Neutrophil (primary cell): ENCODE results near the gene DAPK1.

ENCODE experiments used
- H3K27ac ChIP-seq: fragments of 200-600 bp; sonication (generic); 2 replicates; pipeline ENCODE4 v1.5.1; 2016; ENCODE audit warnings: mild to moderate bottlenecking, moderate library complexity
- H3K27me3 ChIP-seq: fragments of 200-600 bp; sonication (generic); 2 replicates; pipeline ENCODE4 v1.6.0; 2016; ENCODE audit warnings: mild to moderate bottlenecking
- H3K36me3 ChIP-seq: fragments of 200-600 bp; sonication (generic); 2 replicates; pipeline ENCODE4 v1.5.1; 2017
- H3K4me1 ChIP-seq, 2 experiments: fragments of 200-600 bp in 1 of 2; sonication (generic) in 1 of 2; 1 replicate in 1 of 2; 2 replicates in 1 of 2; pipeline versions ENCODE4 v1.5.1 to v1.6.1; 2013 to 2016; ENCODE audit warnings: low read depth in 1 of 2, low read length in 1 of 2, mild to moderate bottlenecking in 1 of 2, moderate library complexity in 1 of 2; ENCODE audit not compliant: control insufficient read depth in 1 of 2, insufficient read depth in 1 of 2
- H3K4me3 ChIP-seq, 2 experiments: fragments of 200-600 bp in 1 of 2; sonication (generic) in 1 of 2; 1 replicate in 1 of 2; 2 replicates in 1 of 2; pipeline ENCODE4 v1.5.1; 2013 to 2016; ENCODE audit warnings: low read depth in 1 of 2, low read length in 1 of 2, mild to moderate bottlenecking in 1 of 2, moderate library complexity in 1 of 2
- H3K9me3 ChIP-seq: fragments of 200-600 bp; sonication (generic); 2 replicates; pipeline ENCODE4 v1.5.1; 2016
- TF ChIP-seq, protein P1 (sequence below): fragments of 200-600 bp; sonication (generic); IDR thresholded peaks from 2 replicates; pipeline ENCODE4 v1.5.1; 2016; ENCODE audit warnings: antibody characterized with exemption

DAPK1 gene

DNA sequence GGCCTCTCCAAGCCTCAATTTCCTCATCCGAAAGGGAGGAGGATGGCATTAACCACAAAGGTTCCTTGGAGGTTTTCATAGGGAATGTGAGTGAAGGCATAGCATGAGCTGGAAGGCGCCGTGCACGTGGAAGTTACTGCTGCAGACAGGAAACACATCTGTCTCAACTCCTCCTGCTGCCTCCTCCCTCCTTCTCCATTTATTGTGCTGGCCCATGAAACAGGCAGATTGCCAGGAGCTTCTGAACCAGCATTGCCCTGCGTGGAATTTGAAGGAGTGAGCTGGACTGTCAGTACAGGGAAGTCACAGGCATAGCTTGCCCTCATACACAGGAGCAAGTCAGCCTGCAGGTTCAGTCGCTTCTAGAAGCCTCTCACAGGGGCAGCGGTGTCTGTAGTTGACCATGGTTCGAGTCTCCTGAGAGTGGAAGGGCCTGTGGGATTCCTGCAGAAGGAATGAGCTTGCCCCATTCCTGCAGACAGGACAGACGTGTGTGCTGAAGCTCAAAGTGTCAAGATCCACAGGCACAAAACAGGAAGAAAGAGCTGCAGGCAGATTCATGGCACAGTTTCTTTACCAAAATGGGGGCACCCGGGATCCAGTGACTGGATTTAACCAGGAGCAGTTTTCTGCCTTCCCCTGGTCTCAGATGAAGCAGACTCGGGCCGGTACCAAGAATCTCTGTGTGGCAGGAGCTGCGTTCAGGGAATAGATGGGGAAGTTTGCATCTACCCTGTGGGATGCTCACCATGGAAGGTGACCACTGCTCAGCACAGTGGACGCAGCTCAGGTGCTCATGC is 179.5 kb downstream of the DAPK1 start:
- peaks cover 0 to 7% of the 10 kb centered on the region in 2 experiments for H3K4me1 ChIP-seq
- TF ChIP-seq, protein P1, sequence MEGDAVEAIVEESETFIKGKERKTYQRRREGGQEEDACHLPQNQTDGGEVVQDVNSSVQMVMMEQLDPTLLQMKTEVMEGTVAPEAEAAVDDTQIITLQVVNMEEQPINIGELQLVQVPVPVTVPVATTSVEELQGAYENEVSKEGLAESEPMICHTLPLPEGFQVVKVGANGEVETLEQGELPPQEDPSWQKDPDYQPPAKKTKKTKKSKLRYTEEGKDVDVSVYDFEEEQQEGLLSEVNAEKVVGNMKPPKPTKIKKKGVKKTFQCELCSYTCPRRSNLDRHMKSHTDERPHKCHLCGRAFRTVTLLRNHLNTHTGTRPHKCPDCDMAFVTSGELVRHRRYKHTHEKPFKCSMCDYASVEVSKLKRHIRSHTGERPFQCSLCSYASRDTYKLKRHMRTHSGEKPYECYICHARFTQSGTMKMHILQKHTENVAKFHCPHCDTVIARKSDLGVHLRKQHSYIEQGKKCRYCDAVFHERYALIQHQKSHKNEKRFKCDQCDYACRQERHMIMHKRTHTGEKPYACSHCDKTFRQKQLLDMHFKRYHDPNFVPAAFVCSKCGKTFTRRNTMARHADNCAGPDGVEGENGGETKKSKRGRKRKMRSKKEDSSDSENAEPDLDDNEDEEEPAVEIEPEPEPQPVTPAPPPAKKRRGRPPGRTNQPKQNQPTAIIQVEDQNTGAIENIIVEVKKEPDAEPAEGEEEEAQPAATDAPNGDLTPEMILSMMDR: no peak
- H3K9me3 ChIP-seq: no peaks in the 10 kb centered on the region
- H3K4me3 ChIP-seq: no peak overlapping the region
- H3K27ac ChIP-seq: no peak overlapping the region
- no peaks in the 10 kb centered on the region for H3K27me3 ChIP-seq
- H3K36me3 ChIP-seq: peaks cover 9% of the 10 kb centered on the region

DNA sequence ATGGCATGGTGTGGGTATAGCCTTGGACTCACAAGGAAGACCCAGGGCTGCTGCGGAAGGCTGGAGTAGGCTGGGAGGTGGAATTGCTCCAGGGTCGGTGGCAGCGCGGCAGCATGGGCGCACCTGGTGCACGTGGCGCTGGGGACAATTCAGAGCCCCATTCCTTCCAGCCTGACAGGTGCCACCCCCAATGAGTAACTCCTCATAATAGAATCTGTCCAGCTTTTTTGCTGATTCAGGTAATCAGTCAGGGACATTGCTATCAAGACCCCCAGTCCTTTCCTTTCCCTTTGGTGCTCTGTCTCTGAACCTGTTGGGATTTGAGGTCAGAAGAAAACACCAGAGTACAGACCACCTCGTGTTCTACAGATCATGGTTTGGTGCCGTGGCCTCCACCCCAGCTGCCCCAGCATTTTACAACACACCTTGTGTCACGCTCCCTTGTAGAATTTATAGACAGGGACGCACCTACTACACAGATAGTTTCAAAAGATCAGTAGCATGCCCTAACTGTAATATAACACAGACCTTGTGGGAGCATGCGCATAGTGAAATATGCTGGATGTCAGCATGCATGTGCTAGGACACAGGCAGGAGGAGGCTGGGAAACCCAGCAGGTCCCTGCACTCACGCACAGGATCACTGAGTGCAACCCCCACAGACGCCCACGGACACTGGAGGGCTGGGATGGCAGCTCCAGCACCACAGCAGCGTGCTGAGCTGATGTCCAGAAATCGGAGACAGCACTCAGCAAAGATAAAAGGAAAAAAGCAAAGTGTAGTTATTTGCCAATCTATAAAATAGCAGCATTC is 180.3 kb downstream of the DAPK1 start:
- Histone ChIP-seq H3K27me3 (no peaks in the 10 kb centered on the region), H3K4me3 (no peak overlapping the region), H3K9me3 (no peaks in the 10 kb centered on the region), H3K36me3 (peaks cover 12% of the 10 kb centered on the region), H3K27ac (no peak overlapping the region), H3K4me1 (peaks cover 0 to 7% of the 10 kb centered on the region in 2 experiments)
- TF ChIP-seq, protein P1: no peak

DNA sequence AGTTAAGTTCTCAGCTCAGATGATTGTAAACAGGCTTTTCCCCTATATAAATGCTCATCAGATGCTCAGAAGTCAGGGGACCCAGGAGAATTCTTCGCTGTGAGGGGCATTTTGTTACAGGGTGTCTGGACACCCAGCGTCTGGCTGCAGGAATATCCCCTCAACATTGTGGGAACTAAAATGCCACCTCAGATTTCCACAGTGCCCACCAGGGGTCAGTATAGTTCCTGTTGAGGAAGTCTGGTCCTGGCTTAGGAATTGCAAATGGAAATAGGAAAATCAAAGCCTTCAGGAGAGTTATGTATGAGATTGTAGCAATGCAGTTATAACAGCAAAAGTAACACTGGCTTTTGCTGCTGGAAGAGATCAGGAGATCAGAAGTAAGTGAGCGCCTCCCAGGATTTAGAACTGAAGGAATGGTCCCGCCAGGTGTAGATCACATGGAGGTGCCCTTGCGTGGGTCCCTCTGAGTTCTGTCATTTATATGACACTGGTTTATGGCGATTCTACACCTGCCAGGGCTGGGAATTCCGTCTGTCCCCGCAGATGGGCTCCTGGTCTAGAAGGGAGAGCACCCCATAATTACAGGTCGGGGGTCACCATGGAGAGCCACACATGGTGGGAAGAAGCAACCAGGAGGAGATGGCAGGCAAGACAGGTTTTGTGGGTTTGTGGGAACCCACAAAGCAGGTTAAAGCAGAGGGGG is 181.1 kb downstream of the DAPK1 start:
- peaks cover 0 to 7% of the 10 kb centered on the region in 2 experiments for H3K4me1 ChIP-seq
- H3K9me3 ChIP-seq: no peaks in the 10 kb centered on the region
- peaks cover 12% of the 10 kb centered on the region for H3K36me3 ChIP-seq
- no peaks in the 10 kb centered on the region for H3K27me3 ChIP-seq
- TF ChIP-seq, protein P1: peak; percentile 12
- no peak overlapping the region for H3K4me3 ChIP-seq
- H3K27ac ChIP-seq: no peak overlapping the region

DNA sequence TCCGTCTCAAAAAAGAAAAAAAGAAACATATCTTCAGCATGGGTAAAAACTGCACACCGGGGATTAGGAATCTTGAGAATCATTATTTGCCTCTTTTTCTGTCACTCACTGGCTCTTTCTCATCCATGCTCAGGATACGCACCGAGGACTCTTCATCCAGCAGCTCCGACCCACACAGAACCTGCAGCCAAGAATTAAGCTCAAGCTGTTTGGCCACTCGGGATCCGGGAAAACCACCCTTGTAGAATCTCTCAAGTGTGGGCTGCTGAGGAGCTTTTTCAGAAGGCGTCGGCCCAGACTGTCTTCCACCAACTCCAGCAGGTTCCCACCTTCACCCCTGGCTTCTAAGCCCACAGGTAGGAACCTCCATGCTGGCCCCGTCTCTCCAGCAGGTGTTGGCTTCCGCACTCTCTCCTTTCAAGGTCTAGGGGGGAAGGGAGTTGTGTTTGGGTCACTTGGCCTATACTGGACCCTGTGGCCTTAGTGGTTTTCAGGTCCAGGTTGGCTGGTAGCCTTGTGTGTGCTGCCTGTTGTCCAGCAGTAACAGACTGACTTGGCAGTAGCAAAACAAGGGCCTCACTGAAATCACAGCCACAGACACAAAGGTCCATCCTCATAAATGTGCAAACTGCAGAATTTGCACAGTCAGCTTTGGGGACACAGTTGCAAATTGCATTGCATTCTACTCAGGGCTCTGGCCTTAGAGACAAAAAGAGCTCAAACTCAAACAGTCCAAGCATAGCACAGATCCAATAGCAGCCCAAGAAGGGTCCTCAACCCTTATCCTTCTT is 183.8 kb downstream of the DAPK1 start:
- Histone ChIP-seq H3K36me3 (peaks cover 12% of the 10 kb centered on the region), H3K9me3 (no peaks in the 10 kb centered on the region), H3K27ac (no peak overlapping the region), H3K4me3 (no peak overlapping the region), H3K4me1 (peaks cover 0 to 7% of the 10 kb centered on the region in 2 experiments), H3K27me3 (no peaks in the 10 kb centered on the region)
- TF ChIP-seq, protein P1: no peak

DNA sequence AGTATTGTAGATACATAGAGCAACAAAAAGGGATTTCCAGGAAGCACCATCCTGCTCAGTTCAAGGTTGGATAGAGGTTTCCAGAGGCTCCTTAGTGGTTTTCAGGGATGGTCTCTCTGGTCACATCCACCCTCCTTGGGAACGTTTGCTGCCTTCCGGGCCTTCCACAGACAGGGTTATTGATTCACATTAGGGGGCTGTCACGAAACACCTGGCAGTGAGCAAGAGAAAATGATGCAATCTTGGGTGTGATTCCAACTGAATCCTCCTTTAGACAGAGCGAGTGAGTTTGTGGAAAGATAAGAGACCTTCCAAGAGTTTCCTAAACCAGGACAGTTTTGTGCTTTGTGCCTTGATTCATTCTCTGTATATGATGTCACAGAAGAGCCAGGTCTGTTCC is 184.4 kb downstream of the DAPK1 start:
- no peaks in the 10 kb centered on the region for H3K27me3 ChIP-seq
- H3K9me3 ChIP-seq: no peaks in the 10 kb centered on the region
- peaks cover 12% of the 10 kb centered on the region for H3K36me3 ChIP-seq
- no peak overlapping the region for H3K4me3 ChIP-seq
- peaks cover 0 to 3% of the 10 kb centered on the region in 2 experiments for H3K4me1 ChIP-seq
- H3K27ac ChIP-seq: no peak overlapping the region
- TF ChIP-seq, protein P1: no peak
